Inflammatory macrophage treated with lipopolysaccharide for 1 hour (primary cell): ENCODE results near the gene PSMD13.
A peak's percentile ranks its signal among the peaks of the same experiment; 100 is the strongest.

Experiments used
- DNase-seq, 2 donors: peaks; one replicate each; pipeline ENCODE4 v3.0.0-alpha.2; 2020 to 2022

Gene PSMD13

DNA sequence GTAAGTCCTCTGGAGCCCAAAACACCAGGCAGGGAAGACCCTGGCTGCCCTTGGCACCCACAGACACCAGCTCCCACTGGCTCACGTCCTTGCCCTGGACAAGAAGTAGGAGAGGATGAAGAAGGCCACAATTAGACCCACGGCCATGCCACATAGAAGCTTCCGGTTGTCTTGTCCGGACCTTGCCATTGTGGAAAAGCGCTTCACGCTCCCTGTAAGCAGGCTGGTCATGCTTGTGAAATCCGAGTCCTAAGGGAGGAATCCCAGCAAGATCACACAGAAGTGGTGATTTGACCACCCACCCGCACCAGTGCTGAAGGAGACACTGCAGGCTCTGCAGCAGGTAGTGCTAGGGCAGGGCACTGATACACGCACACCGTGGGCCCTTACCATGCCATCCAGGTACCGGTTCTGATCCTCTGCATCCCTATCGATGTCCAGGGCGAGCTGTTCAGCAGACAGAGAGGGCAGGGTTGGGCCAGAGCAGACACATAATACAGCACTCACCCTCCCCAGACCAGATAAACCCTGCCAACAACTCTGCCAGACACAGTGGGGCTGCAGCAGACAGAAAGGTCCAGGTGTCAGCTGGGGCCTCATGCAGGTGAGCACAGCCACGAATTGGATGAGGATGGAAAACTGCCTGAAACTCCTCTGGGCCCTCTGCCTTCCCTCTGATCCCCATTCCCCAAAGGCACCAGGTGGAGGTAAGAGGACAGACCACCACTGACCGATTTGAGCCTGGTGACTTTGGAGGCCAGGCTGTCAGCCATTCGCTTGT lies 31.4 kb upstream of the PSMD13 start:
- DNase-seq: no peak

DNA sequence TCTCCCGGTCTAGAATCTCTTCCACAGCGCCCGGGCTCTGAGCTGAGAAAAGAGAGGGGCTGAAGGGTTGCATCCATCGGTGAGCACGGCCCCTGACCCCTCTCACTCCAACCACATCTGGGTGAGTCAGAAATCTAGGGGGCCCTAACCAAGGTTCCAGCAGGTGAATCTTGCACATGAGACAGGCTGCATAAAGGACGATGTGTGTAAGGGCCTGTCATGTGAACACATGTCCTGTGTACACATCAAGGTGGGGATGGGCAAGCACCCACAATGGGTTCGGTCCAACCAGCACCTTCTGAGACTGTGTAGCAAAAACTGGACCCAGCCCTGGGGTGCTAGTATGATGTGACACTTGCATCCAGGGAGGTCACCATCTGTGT lies 30.8 kb upstream of the PSMD13 start:
- DNase-seq: no peak

DNA sequence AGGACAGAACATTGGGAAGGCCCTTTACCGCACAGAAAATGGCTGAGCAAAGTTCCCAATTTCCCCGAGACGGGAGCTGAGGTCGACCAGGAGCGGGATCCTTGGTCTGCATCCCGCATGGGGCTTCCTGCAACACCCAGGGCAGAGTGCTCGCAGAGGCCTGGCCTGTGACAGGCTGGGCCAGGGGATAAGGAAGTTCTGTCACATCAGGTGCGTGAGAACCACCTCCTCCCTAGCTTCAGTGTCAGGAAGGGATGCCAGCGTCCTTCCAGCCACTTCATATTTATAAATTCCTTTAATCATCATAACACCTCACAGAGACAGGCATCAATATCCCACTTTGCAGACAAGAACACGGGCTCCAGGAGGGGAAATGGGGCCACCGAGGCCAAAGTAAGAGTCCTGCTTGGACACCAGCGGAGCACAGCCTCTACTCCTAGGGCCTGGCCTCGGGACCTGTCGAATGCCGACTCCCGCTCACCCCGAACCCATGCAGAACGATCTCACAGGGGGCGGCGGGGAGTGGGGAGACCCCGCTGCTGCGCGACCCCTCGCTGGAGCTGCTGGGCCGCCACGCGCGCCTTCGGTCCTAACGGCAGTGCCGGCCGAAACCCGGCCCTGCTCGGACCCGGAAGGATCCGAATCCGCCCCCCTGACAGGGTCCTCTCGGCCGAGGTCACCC lies 30.1 kb upstream of the PSMD13 start:
- DNase-seq: peak in 1 of 2 donors; percentile 12

DNA sequence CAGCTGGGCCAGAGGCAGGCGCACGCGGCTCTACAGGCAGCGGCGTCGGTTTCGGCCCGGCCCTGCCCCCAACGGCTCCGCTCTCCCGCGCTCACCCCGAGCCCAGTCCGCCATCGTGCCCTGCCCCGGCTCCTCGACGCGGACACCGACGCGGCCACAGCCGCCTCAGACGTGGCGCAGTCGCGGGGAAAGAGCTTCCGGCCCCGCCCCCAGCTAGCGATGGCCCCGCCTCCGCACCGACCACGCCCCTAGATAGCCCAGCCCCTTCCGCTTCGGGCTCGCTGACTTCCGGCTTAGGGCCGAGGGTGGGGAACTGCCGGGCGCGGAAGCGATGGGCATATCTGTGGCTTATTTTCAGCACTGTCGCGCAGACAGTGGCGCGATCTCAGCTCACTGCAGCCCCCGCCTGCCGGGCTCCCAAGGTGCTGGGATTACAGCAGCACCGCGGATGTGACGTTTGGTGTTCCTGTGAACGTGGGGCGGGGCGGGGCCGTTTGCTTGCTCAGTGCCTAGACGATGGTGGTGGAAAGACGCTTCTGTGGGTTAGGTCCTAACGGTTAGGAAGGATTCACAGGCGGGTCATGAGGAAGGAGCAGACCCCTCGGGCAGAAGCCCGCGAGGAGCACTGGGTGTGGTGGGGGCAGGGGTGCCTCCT lies 29.4 kb upstream of the PSMD13 start, which contains the start of the genes BET1L and RIC8A:
Gene BET1L, minus strand, starts transcription at position 192 of the 655 bp plus-strand sequence. Its CDS starts 78 bp downstream, at position 114.
Gene RIC8A, plus strand, starts transcription at position 501 of the 655 bp plus-strand sequence. CDS start 1,147 bp downstream, outside the sequence.
- peak; percentile 99 for DNase-seq

DNA sequence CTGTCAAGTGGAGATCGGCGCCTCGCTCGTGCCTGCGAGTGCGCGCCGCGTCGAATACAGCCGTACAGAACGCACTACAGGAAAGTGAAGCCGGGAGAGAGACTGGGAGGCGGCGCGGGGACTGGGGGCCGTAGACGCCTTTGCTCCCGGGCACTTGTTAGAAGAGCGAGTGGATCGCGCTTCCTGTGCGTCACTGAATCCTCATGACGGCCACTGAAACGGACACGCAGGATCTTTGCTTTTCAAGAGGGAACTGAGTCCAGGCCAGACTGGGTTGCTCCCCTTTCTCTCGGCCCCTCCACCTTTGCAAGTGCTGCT lies 29.0 kb upstream of the PSMD13 start:
- peak; percentile 47 to 54 for DNase-seq

DNA sequence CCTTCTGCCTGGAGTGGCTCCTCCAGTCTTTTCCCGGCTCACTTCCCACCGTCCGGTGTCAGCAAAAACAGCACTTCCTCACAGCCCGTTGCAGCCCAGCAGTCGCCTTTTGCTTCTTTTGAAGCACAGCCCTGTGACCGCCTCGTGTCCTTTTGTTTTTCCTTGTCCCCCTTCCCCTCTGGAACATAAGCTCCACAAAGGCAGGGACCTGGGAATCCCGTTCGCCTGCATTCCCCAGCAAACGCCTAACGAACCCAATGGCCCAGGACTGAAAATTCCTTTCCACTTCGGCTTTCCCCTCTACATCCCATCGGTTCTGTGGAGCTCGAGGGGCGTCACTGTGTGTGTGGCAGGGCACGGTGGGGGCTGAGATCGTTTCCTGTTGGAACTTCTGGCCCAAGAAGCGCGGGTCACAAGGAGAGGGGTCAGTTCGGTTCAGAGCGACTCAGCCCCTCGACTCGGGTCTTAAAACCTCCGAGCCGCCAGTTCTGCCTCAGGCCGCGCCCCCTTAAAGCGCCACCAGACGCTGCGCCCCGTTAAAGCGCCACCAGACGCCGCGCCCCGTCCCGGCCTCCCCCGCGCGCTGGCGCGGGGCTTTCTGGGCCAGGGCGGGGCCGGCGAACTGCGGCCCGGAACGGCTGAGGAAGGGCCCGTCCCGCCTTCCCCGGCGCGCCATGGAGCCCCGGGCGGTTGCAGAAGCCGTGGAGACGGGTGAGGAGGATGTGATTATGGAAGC lies 28.4 kb upstream of the PSMD13 start:
- DNase-seq: peak; percentile 82 to 87

DNA sequence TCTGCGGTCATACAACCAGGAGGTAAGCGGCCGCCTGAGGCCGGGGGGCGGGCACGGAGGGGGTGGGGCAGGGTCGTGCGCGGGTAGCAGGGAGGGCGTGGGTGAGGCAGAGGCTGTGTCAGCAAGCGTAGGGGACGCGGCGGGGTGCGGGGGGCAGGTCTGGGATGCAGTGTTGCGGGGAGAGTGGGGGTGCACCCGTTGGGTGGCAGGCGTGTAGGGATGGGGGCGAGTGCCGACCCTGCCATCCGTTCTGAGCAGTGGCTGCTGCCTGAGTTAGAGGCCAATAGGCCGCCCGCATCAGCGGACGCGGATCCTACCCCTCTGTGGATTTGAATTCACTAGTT lies 27.9 kb upstream of the PSMD13 start:
- no peak for DNase-seq

DNA sequence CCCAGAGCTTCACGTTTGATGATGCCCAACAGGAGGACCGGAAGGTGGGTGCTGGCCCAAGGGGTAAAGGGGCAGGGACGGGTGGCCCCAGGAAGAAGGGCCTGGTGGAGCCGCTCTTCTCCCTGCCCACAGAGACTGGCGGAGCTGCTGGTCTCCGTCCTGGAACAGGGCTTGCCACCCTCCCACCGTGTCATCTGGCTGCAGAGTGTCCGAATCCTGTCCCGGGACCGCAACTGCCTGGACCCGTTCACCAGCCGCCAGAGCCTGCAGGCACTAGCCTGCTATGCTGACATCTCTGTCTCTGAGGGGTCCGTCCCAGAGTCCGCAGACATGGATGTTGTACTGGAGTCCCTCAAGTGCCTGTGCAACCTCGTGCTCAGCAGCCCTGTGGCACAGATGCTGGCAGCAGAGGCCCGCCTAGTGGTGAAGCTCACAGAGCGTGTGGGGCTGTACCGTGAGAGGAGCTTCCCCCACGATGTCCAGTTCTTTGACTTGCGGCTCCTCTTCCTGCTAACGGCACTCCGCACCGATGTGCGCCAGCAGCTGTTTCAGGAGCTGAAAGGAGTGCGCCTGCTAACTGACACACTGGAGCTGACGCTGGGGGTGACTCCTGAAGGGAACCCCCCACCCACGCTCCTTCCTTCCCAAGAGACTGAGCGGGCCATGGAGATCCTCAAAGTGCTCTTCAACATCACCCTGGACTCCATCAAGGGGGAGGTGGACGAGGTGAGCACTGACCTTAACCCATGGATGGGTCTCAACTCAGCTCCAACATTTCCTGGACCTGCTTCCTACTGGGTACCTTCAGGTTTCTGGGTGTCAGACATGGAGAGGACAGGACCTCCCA lies 27.3 kb upstream of the PSMD13 start:
- no peak for DNase-seq

DNA sequence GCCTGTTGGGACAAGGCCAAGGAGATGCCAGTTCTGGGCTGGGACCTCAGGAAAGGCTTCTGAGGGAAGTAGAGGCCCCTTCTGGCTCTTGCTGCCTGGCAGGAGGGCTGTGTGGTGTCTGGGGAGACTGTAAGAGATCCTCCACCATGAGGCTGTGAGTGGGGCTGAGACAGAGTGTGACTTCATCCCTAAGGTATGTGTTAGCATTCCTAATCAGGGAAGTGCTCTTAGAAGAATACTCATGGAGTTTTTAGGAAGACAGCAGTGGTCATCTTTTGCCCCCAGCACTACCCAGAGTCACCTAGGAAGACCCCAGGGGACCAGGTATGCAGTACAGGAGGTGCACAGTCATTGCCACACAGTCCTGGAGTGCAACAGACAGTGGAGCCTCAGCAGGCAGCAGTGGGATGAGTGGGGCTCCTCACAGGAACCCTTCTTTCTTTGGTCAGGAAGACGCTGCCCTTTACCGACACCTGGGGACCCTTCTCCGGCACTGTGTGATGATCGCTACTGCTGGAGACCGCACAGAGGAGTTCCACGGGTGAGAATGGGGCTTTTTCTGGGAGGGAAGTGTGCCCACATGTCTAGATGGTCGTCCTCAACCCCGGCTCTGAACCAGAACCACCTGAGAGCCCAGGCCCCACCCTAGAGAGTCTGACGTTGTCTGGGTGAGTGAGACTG lies 26.5 kb upstream of the PSMD13 start:
- no peak for DNase-seq

DNA sequence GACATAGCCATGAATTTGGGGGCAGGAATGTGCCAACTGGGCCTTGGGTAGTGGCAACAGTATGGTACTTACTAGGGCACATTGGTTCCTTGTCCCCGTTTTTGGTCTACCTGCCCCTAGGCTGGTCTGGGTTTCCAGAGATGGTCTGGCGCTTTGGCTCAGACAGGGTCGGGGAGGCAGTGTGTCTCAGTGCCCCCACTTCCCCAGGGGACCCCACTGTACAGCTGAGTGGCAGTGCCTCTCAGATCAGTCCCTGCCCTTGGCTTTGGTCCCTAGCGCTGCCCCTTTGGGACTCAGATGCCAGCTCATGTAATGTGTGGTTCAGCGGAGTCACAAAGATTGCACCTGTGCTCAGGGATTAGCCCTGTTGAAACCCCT lies 26.0 kb upstream of the PSMD13 start:
- no peak for DNase-seq

DNA sequence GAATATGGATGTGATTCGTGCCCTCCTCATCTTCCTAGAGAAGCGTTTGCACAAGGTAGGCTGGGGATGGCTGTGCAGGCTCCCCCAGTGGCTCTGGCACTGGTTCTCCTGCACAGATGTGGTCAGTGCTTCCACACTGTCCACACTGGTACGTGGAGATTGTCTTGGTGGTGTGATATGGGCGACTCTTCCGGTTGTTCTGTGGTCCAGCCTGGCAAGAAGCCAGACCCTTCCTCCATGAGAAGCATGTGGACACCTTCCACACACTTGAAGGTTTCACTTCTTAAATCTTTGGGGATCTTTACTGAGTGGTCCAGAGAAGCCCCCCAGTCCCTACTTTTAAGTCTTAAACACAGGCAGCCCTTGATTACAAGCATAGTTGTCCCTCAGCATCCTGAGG lies 25.5 kb upstream of the PSMD13 start:
- DNase-seq: no peak

DNA sequence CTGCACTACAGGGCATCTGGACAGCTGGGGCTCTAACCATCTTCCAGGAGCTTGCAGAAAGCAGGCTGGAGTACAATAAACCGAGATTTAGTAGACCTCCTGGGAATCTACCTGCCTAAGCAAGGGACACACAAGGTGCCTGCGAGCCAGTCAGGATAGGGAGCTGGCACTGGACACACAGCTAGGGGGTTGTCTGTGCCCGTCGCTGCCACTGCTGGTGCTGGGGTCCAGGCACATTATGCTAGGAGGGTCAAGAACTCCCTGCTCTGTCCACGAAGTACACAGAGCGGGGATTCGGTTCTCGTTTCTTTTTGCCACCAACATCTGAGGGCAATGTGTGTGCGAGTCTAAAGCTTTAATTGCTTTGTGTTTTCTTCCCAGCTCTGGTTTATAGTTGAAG lies 25.0 kb upstream of the PSMD13 start:
- no peak for DNase-seq

DNA sequence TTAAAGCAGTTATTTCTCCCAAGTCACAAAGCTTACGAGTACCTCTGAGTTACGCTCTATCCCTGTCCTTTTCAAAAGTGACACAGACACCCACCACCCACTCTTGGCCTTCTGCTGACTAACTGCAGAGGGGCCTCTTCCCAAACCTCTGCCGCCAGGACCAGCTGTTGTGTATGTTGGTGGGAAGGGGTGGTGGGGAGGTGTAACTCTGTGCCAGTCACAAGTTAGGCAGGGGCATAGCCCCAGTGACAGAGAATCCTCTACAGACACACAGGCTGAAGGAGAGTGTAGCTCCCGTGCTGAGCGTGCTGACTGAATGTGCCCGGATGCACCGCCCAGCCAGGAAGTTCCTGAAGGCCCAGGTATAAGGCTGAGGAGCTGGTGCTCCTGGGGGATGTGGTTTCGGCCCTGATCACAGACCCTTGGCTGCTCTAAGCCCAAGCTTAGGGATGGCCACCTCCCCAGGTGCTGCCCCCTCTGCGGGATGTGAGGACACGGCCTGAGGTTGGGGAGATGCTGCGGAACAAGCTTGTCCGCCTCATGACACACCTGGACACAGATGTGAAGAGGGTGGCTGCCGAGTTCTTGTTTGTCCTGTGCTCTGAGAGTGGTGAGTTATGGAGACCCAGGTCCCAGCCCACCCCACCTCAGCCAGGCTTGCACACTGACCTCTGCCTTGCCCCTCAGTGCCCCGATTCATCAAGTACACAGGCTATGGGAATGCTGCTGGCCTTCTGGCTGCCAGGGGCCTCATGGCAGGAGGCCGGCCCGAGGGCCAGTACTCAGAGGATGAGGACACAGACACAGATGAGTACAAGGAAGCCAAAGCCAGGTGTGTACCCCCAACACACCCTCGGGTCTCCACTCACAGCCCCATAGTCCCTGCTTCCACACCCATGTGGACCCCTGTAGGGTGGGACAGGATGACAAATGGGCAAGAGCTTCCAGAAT lies 24.4 kb upstream of the PSMD13 start:
- DNase-seq: no peak

DNA sequence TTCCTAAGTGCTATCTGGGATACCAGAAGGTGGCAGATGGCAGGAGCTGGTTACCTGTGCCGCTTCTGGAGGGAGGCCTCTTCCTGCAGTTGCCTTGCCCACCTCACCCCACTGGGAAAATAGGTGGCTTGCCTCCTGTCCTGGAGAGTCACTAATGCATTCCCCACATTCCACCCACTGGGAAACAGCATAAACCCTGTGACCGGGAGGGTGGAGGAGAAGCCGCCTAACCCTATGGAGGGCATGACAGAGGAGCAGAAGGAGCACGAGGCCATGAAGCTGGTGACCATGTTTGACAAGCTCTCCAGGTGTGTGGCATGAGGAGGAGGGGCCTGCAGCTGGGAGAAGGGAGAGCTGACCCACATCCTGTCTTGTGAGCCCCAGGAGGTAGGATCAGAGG lies 23.7 kb upstream of the PSMD13 start:
- DNase-seq: no peak

DNA sequence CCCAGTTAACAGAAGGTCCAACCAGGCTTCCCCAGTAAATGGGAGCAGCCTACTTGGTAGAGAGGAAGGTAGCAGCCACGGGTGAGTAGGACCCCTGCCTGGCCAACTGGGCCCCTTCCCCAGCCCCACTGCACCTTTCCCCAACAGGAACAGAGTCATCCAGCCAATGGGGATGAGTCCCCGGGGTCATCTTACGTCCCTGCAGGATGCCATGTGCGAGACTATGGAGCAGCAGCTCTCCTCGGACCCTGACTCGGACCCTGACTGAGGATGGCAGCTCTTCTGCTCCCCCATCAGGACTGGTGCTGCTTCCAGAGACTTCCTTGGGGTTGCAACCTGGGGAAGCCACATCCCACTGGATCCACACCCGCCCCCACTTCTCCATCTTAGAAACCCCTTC lies 22.7 kb upstream of the PSMD13 start:
- no peak for DNase-seq

DNA sequence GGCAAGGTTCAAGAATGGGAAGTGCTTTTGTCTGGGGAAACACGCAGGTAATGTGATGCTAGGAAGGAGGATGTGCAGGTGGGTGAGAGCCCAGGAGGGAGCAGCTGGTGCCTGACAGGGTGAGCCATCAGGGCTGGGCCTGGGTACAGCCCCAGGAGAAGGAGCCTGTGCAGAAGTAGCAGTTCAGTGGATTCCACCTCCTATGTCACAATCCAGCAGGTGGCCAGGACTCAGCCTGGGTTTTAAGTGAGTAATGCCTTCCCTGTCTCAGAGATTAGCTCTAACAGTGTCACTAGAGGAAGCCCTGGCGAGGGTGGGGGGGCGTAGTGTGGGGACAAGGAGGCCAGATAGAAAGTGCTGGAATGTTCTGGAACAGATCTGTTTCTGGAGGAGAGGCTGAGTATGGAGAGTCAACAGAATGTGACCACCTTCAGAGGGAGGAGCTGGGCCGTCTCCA lies 21.2 kb upstream of the PSMD13 start:
- no peak for DNase-seq

DNA sequence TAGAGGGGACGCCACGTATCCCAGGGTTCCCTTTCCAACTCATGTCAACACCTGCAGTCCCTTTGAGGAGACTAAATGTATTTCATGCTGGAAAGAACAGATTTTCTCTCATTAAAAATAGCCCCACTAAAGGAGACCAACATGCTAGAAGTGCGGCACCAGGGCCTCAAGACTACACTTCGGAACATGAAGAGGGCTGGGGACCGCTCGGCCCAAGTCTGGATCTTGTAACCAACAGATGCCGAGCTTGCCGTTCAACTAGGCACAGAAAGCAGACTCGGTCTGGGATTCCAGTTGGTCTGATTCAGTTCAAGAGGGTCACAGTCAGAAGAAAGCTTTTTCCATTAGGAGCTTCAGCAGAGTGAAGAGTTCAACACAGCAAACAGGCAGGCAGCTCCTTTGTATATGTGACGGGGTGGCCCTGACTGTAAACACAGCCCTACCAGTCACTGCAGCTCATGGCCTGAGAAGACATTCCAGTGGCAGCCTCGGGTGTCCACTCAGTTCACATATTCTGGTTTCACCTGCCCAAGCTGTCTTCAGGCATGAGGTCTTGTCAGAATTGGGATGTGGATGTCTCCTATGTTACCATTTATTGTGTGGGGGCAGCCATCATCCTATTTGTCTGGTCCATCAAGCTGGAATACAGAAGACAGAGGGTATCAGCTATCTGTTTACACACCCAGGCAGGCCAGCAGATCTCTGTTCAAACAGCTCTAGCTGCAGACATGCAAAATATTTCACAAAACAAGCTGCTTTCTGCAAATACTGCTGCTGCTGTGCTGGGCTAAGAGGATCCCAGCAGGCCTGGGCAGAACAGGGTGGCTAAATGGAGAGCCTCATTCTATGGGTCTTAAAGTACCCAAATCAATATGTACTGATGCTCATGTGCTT lies 20.4 kb upstream of the PSMD13 start:
- no peak for DNase-seq

DNA sequence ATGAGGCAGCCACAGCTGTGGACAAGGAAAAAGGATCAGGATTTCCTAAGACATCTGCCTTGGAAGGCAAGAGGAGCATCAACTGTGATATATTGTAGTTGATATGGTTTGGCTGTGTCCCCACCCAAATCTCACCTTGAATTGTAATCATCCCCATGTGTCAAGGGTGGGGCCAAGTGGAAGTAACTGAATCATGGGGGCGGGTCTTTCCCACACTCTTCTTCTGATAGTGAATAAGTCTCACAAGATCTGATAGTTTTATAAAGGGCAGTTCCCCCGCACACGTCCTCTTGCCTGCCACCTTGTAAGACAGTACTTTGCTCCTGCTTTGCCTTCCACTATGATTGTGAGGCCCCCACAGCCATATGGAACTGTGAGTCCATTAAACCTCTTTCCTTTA lies 19.1 kb upstream of the PSMD13 start:
- DNase-seq: no peak

DNA sequence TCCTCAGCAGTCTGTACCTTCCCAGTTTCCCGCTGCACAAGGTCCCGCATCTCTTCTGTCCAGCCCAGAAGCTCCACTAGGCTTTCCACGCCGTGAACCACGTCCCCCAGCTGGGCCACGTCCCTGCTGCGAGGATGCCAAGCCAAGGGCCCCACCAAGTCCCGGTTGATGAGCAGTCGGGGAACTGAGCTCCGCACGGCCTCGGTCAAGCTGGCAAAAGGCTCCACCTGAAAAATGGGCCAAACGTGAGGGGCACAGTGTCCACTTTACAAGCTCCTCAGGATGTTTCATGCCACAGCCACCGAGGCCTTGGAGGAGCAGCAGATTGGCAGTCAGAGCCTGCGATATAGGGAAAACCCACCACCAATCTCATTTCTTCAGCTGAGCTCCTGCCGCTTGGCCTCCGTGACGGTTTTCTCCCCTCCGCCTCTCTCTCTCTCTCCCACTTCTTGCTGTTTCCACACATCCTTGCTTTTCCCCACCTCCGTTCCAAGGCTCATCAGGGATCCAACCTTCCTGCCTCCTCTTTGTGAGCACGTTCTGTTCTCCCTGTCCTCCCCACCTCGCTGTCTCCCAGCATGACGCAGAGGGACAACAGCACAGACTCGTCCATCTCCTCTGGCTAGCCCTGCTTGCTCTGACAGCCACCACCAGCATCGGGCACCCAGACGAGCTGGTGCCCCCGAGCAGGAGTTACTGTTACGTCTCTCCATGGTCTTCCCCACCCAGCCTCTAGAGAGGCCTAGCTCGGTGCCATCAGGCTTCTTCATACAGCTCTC lies 17.8 kb upstream of the PSMD13 start:
- DNase-seq: no peak
